ENCODE results near the gene PLA2G10.

DNA sequence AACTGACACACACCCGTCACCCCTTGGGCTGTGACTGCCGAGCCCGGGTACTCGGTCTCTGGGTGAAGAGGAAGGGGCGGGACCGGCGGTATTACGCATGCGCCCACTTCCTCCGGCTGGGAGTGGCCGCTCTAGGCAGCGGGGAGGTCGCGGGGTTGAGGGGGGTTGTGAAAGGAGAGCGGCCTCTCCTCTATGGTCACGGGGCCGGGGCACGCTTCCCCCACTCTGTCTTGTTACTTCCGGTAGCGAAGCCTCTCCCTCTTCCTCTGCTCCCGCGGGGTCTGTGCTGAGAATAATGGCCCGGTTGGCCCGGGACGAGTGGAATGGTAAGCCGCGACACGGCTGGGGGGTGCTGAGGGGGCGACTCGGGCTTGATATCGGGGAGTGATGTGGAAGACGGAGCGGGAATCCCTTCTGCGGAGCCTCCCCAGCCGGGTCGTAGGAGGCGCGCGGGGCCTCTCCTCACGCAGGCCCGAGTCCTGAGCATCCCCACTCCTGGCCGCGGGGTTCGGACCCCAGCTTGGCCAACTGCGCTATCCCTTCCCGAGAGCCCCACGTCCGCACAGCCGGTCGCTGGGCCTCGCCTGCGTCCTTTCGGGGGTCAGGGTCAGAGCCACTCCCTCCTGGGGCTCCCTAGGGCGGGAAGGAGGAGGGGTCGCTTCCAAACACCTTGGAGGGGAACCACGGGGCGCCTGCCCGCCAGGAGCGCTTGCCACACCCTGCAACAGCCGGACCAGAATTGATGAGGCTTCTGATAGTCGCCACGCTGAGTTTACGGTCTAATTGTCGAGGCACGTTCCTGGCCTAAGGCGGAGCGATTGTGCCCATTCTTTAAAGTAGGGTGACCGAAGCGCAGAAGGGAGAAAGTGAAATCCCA, 61.2 kb downstream of the PLA2G10 start, which contains the start of gene BFAR:
- TF ChIP-seq, protein P1, sequence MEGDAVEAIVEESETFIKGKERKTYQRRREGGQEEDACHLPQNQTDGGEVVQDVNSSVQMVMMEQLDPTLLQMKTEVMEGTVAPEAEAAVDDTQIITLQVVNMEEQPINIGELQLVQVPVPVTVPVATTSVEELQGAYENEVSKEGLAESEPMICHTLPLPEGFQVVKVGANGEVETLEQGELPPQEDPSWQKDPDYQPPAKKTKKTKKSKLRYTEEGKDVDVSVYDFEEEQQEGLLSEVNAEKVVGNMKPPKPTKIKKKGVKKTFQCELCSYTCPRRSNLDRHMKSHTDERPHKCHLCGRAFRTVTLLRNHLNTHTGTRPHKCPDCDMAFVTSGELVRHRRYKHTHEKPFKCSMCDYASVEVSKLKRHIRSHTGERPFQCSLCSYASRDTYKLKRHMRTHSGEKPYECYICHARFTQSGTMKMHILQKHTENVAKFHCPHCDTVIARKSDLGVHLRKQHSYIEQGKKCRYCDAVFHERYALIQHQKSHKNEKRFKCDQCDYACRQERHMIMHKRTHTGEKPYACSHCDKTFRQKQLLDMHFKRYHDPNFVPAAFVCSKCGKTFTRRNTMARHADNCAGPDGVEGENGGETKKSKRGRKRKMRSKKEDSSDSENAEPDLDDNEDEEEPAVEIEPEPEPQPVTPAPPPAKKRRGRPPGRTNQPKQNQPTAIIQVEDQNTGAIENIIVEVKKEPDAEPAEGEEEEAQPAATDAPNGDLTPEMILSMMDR (IDR thresholded peaks at IDR 0.05) = no peak
- no peak for TF ChIP-seq ZFX (IDR thresholded peaks at IDR 0.05; ENCODE audit: borderline replicate concordance)
